Endothelial cell of umbilical vein (primary cell): ENCODE results near the gene XIRP2.

Experiments used
- EZH2 ChIP-seq: IDR thresholded peaks from 2 replicates; pipeline ENCODE4 v1.6.1; 2012; ENCODE audit warnings: borderline replicate concordance, low read depth, mild to moderate bottlenecking, moderate library complexity, low read length, inconsistent platforms; ENCODE audit not compliant: severe bottlenecking
- MAX ChIP-seq: IDR thresholded peaks from 2 replicates; pipeline ENCODE4 v1.6.1; 2011; ENCODE audit not compliant: insufficient read depth, insufficient read length
- MYC ChIP-seq: IDR thresholded peaks from one replicate; pipeline ENCODE4 v1.6.1; 2011; ENCODE audit warnings: mild to moderate bottlenecking, low read depth, low read length
- POLR2A ChIP-seq: IDR thresholded peaks from 2 replicates; pipeline ENCODE4 v1.6.1; 2012; ENCODE audit warnings: low read depth, mild to moderate bottlenecking, control low read depth, low read length
- POLR2AphosphoS5 ChIP-seq: IDR thresholded peaks from 2 replicates; pipeline ENCODE4 v1.6.1; 2012; ENCODE audit warnings: low read depth, mild to moderate bottlenecking, control low read depth, low read length, moderate library complexity; ENCODE audit not compliant: insufficient read depth
- TF ChIP-seq, protein P1 (sequence below), 2 donors: IDR thresholded peaks; 1 replicate in 1 of 2; 2 replicates in 1 of 2; pipeline ENCODE4 v1.5.1; 2011; ENCODE audit warnings: low read length in 2 of 2, mild to moderate bottlenecking in 2 of 2, moderate library complexity in 2 of 2, control low read depth in 1 of 2, inconsistent platforms in 1 of 2, low read depth in 1 of 2; ENCODE audit not compliant: insufficient read depth in 1 of 2; ENCODE audit errors: extremely low read depth in 1 of 2

DNA sequence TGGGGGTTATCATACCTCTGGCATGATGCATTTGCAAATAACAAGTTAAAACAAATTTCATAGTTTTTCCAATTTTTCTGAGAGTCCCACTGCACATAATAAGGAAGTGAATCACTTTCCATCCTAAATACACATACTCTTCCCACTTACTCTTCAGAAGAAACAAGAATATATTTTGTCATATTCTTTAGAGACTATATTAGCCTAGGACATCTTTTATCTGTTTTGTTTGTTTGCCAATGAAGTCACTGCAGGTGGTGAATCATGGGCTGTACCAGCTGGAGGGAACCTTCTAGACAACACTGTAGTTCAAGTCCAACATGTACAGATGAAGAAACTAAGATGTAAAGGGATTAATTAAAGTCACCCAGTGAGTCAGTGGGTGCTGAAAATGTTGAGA is 116.8 kb downstream of the XIRP2 start:
- TF ChIP-seq MYC = no peak
- TF ChIP-seq, protein P1, sequence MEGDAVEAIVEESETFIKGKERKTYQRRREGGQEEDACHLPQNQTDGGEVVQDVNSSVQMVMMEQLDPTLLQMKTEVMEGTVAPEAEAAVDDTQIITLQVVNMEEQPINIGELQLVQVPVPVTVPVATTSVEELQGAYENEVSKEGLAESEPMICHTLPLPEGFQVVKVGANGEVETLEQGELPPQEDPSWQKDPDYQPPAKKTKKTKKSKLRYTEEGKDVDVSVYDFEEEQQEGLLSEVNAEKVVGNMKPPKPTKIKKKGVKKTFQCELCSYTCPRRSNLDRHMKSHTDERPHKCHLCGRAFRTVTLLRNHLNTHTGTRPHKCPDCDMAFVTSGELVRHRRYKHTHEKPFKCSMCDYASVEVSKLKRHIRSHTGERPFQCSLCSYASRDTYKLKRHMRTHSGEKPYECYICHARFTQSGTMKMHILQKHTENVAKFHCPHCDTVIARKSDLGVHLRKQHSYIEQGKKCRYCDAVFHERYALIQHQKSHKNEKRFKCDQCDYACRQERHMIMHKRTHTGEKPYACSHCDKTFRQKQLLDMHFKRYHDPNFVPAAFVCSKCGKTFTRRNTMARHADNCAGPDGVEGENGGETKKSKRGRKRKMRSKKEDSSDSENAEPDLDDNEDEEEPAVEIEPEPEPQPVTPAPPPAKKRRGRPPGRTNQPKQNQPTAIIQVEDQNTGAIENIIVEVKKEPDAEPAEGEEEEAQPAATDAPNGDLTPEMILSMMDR (IDR thresholded peaks at IDR 0.05; ENCODE audit: extremely low read depth in 1 of 2, insufficient read depth in 1 of 2, low read depth in 1 of 2, low read length in 2 of 2) = no peak
- no peak for TF ChIP-seq POLR2A
- no peak for TF ChIP-seq EZH2
- TF ChIP-seq MAX = no peak
- TF ChIP-seq POLR2AphosphoS5 = no peak
